ENCODE measurements around the gene AMMECR1.
A peak's percentile ranks its signal among the peaks of the same experiment; 100 is the strongest.
"Not testable (repeated sequence)": the region's sequence is repeated elsewhere in the genome, so short reads cannot be mapped to it uniquely, and the experiment has no call there.

The AMMECR1 gene

DNA sequence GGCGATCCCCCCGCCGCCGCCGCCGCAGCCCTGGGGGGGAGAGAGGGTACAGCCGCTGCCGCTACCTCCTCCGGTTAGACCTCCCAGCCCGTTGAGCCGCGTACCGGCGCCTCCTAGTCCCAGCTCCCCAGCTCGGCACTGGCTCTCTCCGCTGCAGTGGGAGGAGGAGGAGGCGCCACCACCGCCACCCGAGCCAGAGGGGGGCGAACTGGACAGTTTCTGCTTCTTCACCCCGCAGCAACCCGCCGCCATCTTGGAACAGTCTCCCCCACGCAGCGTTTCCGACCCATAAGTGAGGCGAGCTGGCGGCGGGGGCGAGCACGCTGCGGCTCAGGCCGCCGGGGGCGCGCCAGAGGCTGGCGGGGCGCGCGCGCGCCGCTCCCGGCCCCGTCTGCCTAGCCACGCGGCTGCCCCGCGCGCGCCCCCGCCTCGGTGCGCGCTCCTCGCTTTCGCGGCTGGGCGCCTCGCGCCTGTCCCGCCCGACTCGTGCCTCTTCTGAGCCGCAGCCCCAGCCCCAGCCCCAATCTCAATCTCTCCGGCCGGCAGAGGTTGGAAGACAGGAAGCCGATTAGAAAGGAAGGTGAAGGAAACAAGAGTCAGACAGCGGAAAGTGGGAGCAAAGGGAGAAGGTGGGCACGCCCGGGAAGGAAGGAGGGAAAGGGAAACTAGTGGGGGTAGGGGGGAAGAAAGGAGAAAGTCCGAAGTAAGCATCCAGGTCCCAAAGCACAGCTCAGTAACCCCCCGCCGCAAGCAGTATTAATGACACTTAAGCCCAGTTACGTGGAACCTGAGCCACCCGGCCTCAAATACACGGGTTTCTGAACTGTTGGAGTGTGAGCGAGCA, at the start of gene AMMECR1:
Gene AMMECR1 (minus strand): TSS at position 266 of the 844 bp plus-strand sequence. CDS start 14 bp downstream, at position 252.
- Mint-ChIP-seq H3K27ac (peak within 1 kb of the TSS; percentile 92), H3K4me3 (peak within 1 kb of the TSS; percentile 85), H3K27me3 (no peaks in the 10 kb centered on the region), H3K4me1 (peaks cover 19% of the 10 kb centered on the region), H3K36me3 (peaks cover 2% of the 10 kb centered on the region), H3K9me3 (no peaks in the 10 kb centered on the region)
- CTCF ChIA-PET = interaction anchor here (0.9 kb wide), 1 partner anchor 172 kb away, joined by 3 read pairs; no protein-coding TSS in a partner anchor
- peak; percentile 82 for DNase-seq

- Mint-ChIP-seq H3K4me3 (no peak overlapping the region), H3K27me3 (no peaks in the 10 kb centered on the region), H3K4me1 (no peaks in the 10 kb centered on the region), H3K27ac (no peak overlapping the region), H3K36me3 (no peaks in the 10 kb centered on the region), H3K9me3 (no peaks in the 10 kb centered on the region)
- CTCF ChIA-PET = no interaction called here
- DNase-seq = no peak
Measured at GRCh38 chrX:110363244-110363643, 45.4 kb upstream of the AMMECR1 start.

DNA sequence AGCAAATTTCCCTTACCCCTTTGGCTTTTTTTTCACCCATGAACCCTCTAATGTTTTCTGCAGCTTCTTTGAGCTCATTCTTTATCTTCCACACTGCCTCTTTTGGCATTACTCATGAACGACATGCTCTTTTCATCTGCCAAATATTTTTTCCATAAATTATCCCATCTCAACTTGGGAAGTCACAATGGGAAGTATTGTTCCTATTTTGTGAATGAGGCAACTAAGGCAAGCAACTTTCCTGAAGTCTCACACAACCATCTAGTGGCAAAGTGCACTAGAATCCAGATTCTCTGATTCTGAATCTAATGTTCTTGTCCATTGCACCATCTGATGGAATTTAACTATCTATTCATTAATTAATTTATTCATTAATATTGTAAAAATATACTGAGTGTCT, 41.4 kb upstream of the AMMECR1 start:
- no peaks in the 10 kb centered on the region for H3K27me3 Mint-ChIP-seq
- H3K4me1 Mint-ChIP-seq = no peaks in the 10 kb centered on the region
- H3K36me3 Mint-ChIP-seq = no peaks in the 10 kb centered on the region
- H3K27ac Mint-ChIP-seq = no peak overlapping the region
- no peak overlapping the region for H3K4me3 Mint-ChIP-seq
- DNase-seq = no peak
- CTCF ChIA-PET = no interaction called here
- H3K9me3 Mint-ChIP-seq = no peaks in the 10 kb centered on the region

DNA sequence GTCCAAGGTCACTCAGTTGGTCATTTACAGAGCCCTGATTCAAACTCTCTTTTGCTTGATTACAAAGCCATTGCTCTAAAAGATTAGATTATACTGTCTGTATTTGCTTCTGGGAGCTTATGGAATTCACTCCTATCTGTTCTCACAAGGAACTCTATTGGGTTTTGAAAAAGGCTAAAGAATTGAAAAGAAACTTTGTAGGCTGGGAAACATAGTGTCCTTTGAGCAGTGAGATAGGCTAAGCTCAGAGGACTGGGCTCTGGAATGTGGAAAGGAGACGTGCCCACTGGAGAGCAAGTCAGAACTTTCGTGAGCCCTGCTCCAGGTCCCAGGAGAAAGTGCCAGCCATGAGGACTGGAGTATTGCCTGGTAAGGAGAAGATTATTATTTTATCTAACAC, 40.7 kb upstream of the AMMECR1 start, which contains the start of gene RTL9:
Gene RTL9 (plus strand): TSS at position 301 of the 400 bp plus-strand sequence. CDS start 91,770 bp downstream, outside the sequence.
- CTCF ChIA-PET = no interaction called here
- Mint-ChIP-seq H3K36me3 (no peaks in the 10 kb centered on the region), H3K4me3 (no peak within 1 kb of the TSS)

DNA sequence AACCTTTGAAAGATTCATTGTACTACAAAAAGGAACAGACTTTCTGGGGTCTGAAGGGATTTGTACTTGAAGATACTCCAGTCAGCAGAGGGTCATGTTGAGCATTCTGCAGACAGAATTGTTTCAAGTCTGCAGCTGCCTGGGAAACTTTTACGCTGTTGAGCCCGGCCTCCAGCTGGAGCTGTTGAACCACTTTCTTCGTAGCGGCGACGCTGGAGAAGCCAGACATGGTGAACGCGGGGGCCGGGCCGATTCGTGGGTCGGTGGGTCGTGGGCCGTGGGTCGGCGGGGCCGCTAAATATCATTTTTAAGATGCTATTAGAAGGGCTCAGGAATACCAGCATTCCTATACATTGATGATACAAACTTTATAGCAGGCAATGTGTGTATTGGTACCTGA, 28.8 kb upstream of the AMMECR1 start:
- Mint-ChIP-seq H3K9me3 (no peaks in the 10 kb centered on the region), H3K36me3 (no peaks in the 10 kb centered on the region), H3K4me3 (no peak overlapping the region), H3K4me1 (no peaks in the 10 kb centered on the region), H3K27ac (no peak overlapping the region), H3K27me3 (no peaks in the 10 kb centered on the region)
- CTCF ChIA-PET = no interaction called here
- no peak for DNase-seq

More for the DNA sequence above, 40.7 kb upstream of the AMMECR1 start, which contains the start of gene RTL9:
- Mint-ChIP-seq H3K4me1 (no peaks in the 10 kb centered on the region), H3K9me3 (no peaks in the 10 kb centered on the region), H3K27ac (peak within 1 kb of the TSS; percentile 28), H3K27me3 (no peaks in the 10 kb centered on the region)
- no peak for DNase-seq

DNA sequence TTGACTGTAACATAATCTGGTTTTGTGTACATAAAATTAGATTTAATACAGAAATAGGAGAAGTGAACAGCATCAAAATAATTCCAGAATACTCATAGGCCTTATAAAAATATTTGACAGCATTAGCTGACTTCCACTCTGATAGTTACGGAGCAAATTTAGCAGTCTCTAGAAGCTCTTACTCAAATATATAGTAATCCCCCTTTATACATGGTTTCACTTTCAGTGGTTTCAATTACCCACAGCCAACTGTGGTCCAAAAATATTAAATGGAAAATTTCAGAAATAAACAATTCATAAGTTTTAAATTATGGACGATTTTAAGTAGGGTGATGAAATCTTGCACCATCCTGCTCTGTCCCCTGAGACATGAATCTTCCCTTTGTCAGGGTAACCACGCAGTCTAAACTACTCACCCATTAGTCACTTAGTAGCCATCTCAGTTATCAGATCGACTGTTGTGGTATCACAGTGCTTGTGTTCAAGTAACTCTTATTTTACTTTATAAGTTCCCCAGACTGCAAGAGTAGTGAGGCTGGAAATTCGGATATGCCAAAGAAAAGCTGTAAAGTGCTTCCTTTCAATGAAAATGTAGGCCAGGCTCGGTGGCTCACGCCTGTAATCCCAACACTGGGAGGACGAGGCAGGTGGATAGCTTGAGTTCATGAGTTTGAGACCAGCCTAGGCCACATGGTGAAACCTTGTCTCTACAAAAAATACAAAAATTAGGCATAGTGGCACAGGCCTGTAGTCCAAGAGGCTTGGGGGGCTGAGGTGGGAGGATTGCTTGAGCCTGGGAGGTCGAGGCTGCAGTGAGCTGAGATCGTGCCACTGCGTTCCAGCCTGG, 23.5 kb upstream of the AMMECR1 start:
- H3K27me3 Mint-ChIP-seq = no peaks in the 10 kb centered on the region
- no peak overlapping the region for H3K27ac Mint-ChIP-seq
- no peaks in the 10 kb centered on the region for H3K36me3 Mint-ChIP-seq
- no peaks in the 10 kb centered on the region for H3K9me3 Mint-ChIP-seq
- CTCF ChIA-PET = no interaction called here
- no peaks in the 10 kb centered on the region for H3K4me1 Mint-ChIP-seq
- no peak for DNase-seq
- no peak overlapping the region for H3K4me3 Mint-ChIP-seq

- H3K36me3 Mint-ChIP-seq = no peaks in the 10 kb centered on the region
- no peak for DNase-seq
- CTCF ChIA-PET = no interaction called here
- H3K4me3 Mint-ChIP-seq = no peak overlapping the region
- no peaks in the 10 kb centered on the region for H3K9me3 Mint-ChIP-seq
- H3K27ac Mint-ChIP-seq = no peak overlapping the region
- H3K27me3 Mint-ChIP-seq = no peaks in the 10 kb centered on the region
- H3K4me1 Mint-ChIP-seq = no peaks in the 10 kb centered on the region
Measured at GRCh38 chrX:110338935-110339334, 21.1 kb upstream of the AMMECR1 start.

DNA sequence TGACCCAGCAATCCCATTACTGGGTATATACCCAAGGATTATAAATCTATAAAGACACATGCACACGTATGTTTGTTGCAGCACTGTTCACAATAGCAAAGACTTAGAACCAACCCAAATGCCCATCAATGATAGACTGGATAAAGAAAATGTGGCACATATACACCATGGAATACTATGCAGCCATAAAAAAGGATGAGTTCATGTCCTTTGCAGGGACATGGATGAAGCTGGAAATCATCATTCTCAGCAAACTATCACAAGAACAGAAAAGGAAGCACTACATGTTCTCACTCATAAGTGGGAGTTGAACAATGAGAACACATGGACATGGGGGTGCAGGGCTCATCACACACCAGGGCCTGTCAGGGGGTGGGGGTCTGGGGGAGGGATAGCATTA, 15.6 kb upstream of the AMMECR1 start:
- H3K9me3 Mint-ChIP-seq, CTCF ChIA-PET, H3K27me3 Mint-ChIP-seq, H3K36me3 Mint-ChIP-seq, H3K4me3 Mint-ChIP-seq, H3K27ac Mint-ChIP-seq, H3K4me1 Mint-ChIP-seq, DNase-seq: not testable (repeated sequence)

- Mint-ChIP-seq H3K4me3 (no peak overlapping the region), H3K9me3 (no peaks in the 10 kb centered on the region), H3K36me3 (no peaks in the 10 kb centered on the region), H3K4me1 (no peaks in the 10 kb centered on the region), H3K27ac (no peak overlapping the region), H3K27me3 (no peaks in the 10 kb centered on the region)
- DNase-seq = no peak
- CTCF ChIA-PET = no interaction called here
Measured at GRCh38 chrX:110331444-110332030, 13.7 kb upstream of the AMMECR1 start.

DNA sequence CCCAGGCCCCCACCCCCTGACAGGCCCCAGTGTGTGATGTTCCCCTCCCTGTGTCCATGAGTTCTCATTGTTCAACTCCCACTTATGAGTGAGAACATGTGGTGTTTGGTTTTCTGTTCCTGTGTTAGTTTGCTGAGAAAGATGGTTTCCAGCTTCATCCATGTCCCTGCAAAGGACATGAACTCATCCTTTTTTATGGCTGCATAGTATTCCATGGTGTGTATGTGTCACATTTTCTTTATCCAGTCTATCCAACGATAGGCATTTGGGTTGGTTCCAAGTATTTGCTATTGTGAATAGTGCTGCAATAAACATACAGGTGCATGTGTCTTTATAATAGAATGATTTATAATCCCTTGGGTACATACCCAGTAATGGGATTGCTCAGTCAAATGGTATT, 10.7 kb upstream of the AMMECR1 start:
- CTCF ChIA-PET, H3K4me1 Mint-ChIP-seq, H3K9me3 Mint-ChIP-seq, H3K27ac Mint-ChIP-seq, DNase-seq, H3K4me3 Mint-ChIP-seq, H3K27me3 Mint-ChIP-seq, H3K36me3 Mint-ChIP-seq: not testable (repeated sequence)

GRCh38 chrX:110327336-110327735, 9.5 kb upstream of the AMMECR1 start:
- Mint-ChIP-seq H3K4me1 (no peaks in the 10 kb centered on the region), H3K4me3 (no peak overlapping the region), H3K9me3 (no peaks in the 10 kb centered on the region), H3K27me3 (no peaks in the 10 kb centered on the region), H3K27ac (no peak overlapping the region), H3K36me3 (no peaks in the 10 kb centered on the region)
- no peak for DNase-seq
- CTCF ChIA-PET = no interaction called here

DNA sequence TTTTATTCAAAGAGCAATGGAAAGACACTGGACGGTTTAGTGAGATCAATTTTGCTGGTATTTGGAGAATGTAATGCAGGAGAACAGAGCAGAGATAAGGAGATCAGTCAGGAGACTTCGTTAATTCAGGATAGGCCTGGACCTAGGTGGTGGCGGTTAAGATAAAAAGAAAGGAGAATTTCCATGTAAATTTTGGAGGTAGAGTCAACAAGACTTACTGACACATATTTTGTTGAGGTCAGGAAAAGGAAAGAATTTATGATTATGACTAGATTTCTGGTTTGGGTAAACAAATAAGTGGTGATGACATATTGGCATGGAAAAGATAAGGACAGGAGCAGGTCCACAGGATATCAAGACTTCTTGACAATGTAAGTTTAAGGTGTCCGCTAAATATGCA, 8.8 kb upstream of the AMMECR1 start:
- no peak for DNase-seq
- Mint-ChIP-seq H3K27ac (no peak overlapping the region), H3K4me3 (no peak overlapping the region), H3K4me1 (no peaks in the 10 kb centered on the region), H3K36me3 (no peaks in the 10 kb centered on the region), H3K9me3 (no peaks in the 10 kb centered on the region), H3K27me3 (no peaks in the 10 kb centered on the region)
- CTCF ChIA-PET = no interaction called here

DNA sequence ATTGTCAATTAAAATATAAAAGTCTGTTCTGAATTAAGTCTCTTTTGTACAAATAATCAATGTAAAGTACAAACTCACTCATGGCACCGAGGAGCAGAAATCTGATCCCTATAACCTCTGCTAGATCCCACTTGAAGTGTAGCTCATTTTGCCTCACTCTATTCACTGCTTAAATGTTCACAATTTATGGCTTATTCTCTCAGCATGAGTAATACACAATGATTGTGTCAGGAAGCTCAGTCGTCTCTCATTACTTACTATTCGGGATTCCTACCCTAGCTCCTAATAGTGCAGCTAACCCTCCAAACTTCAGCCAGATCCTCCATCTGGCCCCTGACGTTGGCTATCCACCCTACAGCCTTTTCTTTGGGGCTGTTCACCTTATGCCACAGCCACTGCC, 4.7 kb upstream of the AMMECR1 start:
- no peak for DNase-seq
- no peaks in the 10 kb centered on the region for H3K36me3 Mint-ChIP-seq
- H3K4me1 Mint-ChIP-seq = peaks cover 5% of the 10 kb centered on the region
- no peaks in the 10 kb centered on the region for H3K27me3 Mint-ChIP-seq
- H3K9me3 Mint-ChIP-seq = no peaks in the 10 kb centered on the region
- CTCF ChIA-PET = interaction anchor here (1.0 kb wide), 1 partner anchor 35 kb away, joined by 3 read pairs; no protein-coding TSS in a partner anchor
- no peak overlapping the region for H3K27ac Mint-ChIP-seq
- H3K4me3 Mint-ChIP-seq = no peak overlapping the region

GRCh38 chrX:110321670-110322069, 3.8 kb upstream of the AMMECR1 start:
- no peak for DNase-seq
- no peaks in the 10 kb centered on the region for H3K27me3 Mint-ChIP-seq
- H3K9me3 Mint-ChIP-seq = no peaks in the 10 kb centered on the region
- no peak overlapping the region for H3K4me3 Mint-ChIP-seq
- no peak overlapping the region for H3K27ac Mint-ChIP-seq
- H3K4me1 Mint-ChIP-seq = peaks cover 5% of the 10 kb centered on the region
- H3K36me3 Mint-ChIP-seq = peaks cover 2% of the 10 kb centered on the region
- CTCF ChIA-PET = no interaction called here

Data from activated naive CD4-positive, alpha-beta T cell treated with anti-CD3 and anti-CD28 coated beads, Interleukin-2, amount 10 ng/mL, durations not matched to agents 7 days and 5 days (primary cell).